Gastroesophageal sphincter (tissue), 4 donors: ENCODE measurements around the gene DCT. TPM values are rescaled to one million over a fixed set of nuclear protein-coding genes. Genes with fewer than 3 reads are reported as not detected.
A peak's percentile ranks its signal among the peaks of the same experiment; 100 is the strongest.
"Not testable (repeated sequence)": the region's sequence is repeated elsewhere in the genome, so short reads cannot be mapped to it uniquely, and the experiment has no call there.

Experiments used
- ATAC-seq: fragments of 150-250 bp; one replicate; pipeline ENCODE4 v1.9.1; 2016; ENCODE audit warnings: mild to moderate bottlenecking, moderate library complexity
- H3K27ac ChIP-seq, 4 donors: fragments of 200-600 bp; sonication (generic) in 3 of 4; 1 replicate in 3 of 4; 2 replicates in 1 of 4; pipeline ENCODE4 v1.5.1; 2016 to 2019
- H3K27me3 ChIP-seq: fragments of 200-600 bp; sonication (generic); one replicate; pipeline ENCODE4 v1.5.1; 2019
- H3K36me3 ChIP-seq, 2 donors: fragments of 200-600 bp; sonication (generic); one replicate each; pipeline ENCODE4 v1.5.1; 2019; ENCODE audit warnings: control low read depth in 1 of 2
- H3K4me1 ChIP-seq, 3 donors: fragments of 200-600 bp; sonication (generic); 1 replicate in 2 of 3; 2 replicates in 1 of 3; pipeline ENCODE4 v1.5.1; 2016 to 2019; ENCODE audit warnings: control low read depth in 2 of 3
- H3K4me3 ChIP-seq, 2 donors: fragments of 200-600 bp; sonication (generic); one replicate each; pipeline ENCODE4 v1.5.1; 2019; ENCODE audit warnings: mild to moderate bottlenecking in 1 of 2, moderate library complexity in 1 of 2
- H3K9me3 ChIP-seq, 3 donors: fragments of 200-600 bp; sonication (generic); one replicate each; pipeline ENCODE4 v1.5.1; 2017 to 2019; ENCODE audit warnings: control low read depth in 2 of 3
- CTCF ChIP-seq, 4 experiments: fragments of 200-600 bp in 2 of 4; fragments of 450-650 bp in 2 of 4; sonication (generic) in 1 of 4; IDR thresholded peaks; one replicate each; pipeline ENCODE4 v1.5.1; 2017 to 2019; ENCODE audit warnings: antibody characterized with exemption in 4 of 4, mild to moderate bottlenecking in 2 of 4, moderate library complexity in 2 of 4
- EP300 ChIP-seq: sonication (generic); formaldehyde crosslinking; IDR thresholded peaks from one replicate; pipeline ENCODE4 v1.6.1; 2017; ENCODE audit warnings: antibody characterized with exemption, mild to moderate bottlenecking
- POLR2A ChIP-seq, 2 donors: fragments of 450-650 bp; IDR thresholded peaks; one replicate each; pipeline ENCODE4 v1.6.1; 2017; ENCODE audit warnings: antibody characterized with exemption in 2 of 2, mild to moderate bottlenecking in 2 of 2, moderate library complexity in 1 of 2
- POLR2AphosphoS5 ChIP-seq: sonication (generic); formaldehyde crosslinking; IDR thresholded peaks from one replicate; pipeline ENCODE4 v1.6.1; 2017; ENCODE audit warnings: antibody characterized with exemption
- WGBS, 2 donors: methylation state at CpG; one replicate each; pipeline ENCODE4 v1.1.5; 2018; ENCODE audit warnings: low coverage in 1 of 2; 5-methylcytosine and 5-hydroxymethylcytosine counted together
- total RNA-seq, 4 donors: library from RNA; depleted of rRNA; stranded (reverse); fragments of >200 nt; gene quantifications; one replicate each; pipeline ENCODE4 v1.1.0, GENCODE V29; 2016

DCT gene
- total RNA-seq, 4 donors from 2014 or later, result 0.13 to 0.31 (median 0.21) TPM

GRCh38 chr13:94503851-94504250 is 24.4 kb upstream of the DCT start:
- TF ChIP-seq CTCF (IDR thresholded peaks at IDR 0.05), result no peak
- no peak for TF ChIP-seq POLR2AphosphoS5
- no peak for TF ChIP-seq POLR2A (IDR thresholded peaks at IDR 0.05)
- TF ChIP-seq EP300, result no peak
- Histone ChIP-seq H3K4me1 (no peaks in the 10 kb centered on the region), H3K9me3 (peaks cover 0 to 3% (median 0%) of the 10 kb centered on the region in 3 donors), H3K27ac (no peak overlapping the region), H3K36me3 (no peaks in the 10 kb centered on the region), H3K27me3 (no peaks in the 10 kb centered on the region), H3K4me3 (no peak overlapping the region)
- ATAC-seq, result no peak

- not testable (repeated sequence) for H3K36me3 ChIP-seq, ATAC-seq, H3K4me3 ChIP-seq, H3K4me1 ChIP-seq, H3K27me3 ChIP-seq, H3K27ac ChIP-seq
- H3K9me3 ChIP-seq, result peaks cover 0 to 12% (median 0%) of the 10 kb centered on the region in 3 donors
- WGBS, 2 donors, result 94 to 100% methylated on average over 3 of the region's 4 CpGs
Measured at GRCh38 chr13:94498831-94499230, 19.3 kb upstream of the DCT start.

GRCh38 chr13:94495806-94496205 is 16.3 kb upstream of the DCT start:
- no peaks in the 10 kb centered on the region for H3K36me3 ChIP-seq
- H3K9me3 ChIP-seq, result peaks cover 0 to 12% (median 0%) of the 10 kb centered on the region in 3 donors
- no peak overlapping the region for H3K27ac ChIP-seq
- TF ChIP-seq EP300, result no peak
- TF ChIP-seq POLR2AphosphoS5, result no peak
- TF ChIP-seq POLR2A (IDR thresholded peaks at IDR 0.05), result no peak
- no peaks in the 10 kb centered on the region for H3K4me1 ChIP-seq
- ATAC-seq, result no peak
- 78 to 93% methylated on average over 3 of the region's 3 CpGs for WGBS, 2 donors
- no peak overlapping the region for H3K4me3 ChIP-seq
- H3K27me3 ChIP-seq, result no peaks in the 10 kb centered on the region

GRCh38 chr13:94494026-94494425 is 14.5 kb upstream of the DCT start:
- TF ChIP-seq POLR2AphosphoS5, result no peak
- H3K36me3 ChIP-seq, result no peaks in the 10 kb centered on the region
- WGBS, 2 donors, result 26 to 33% methylated on average over 2 of the region's 2 CpGs
- no peaks in the 10 kb centered on the region for H3K27me3 ChIP-seq
- no peak overlapping the region for H3K27ac ChIP-seq
- peaks cover 0 to 11% (median 0%) of the 10 kb centered on the region in 3 donors for H3K9me3 ChIP-seq
- H3K4me3 ChIP-seq, result no peak overlapping the region
- no peak for ATAC-seq
- H3K4me1 ChIP-seq, result no peaks in the 10 kb centered on the region

- Histone ChIP-seq H3K9me3 (no peaks in the 10 kb centered on the region), H3K4me3 (no peak overlapping the region), H3K27ac (no peak overlapping the region), H3K36me3 (no peaks in the 10 kb centered on the region), H3K27me3 (no peaks in the 10 kb centered on the region), H3K4me1 (no peaks in the 10 kb centered on the region)
- no peak for TF ChIP-seq EP300
- no peak for TF ChIP-seq CTCF (IDR thresholded peaks at IDR 0.05)
- TF ChIP-seq POLR2A (IDR thresholded peaks at IDR 0.05), result no peak
- TF ChIP-seq POLR2AphosphoS5, result no peak
- 52% methylated on average over 2 of the region's 2 CpGs; no CpG with 5 or more reads in 1 of the 2 donors for WGBS, 2 donors
- no peak for ATAC-seq
Measured at GRCh38 chr13:94487043-94487442, 7.6 kb upstream of the DCT start.

- no peaks in the 10 kb centered on the region for H3K36me3 ChIP-seq
- TF ChIP-seq POLR2A (IDR thresholded peaks at IDR 0.05) (no peak), CTCF (IDR thresholded peaks at IDR 0.05) (no peak), EP300 (no peak), POLR2AphosphoS5 (no peak)
- no peaks in the 10 kb centered on the region for H3K9me3 ChIP-seq
- H3K27me3 ChIP-seq, result no peaks in the 10 kb centered on the region
- H3K4me1 ChIP-seq, result no peaks in the 10 kb centered on the region
- H3K4me3 ChIP-seq, result no peak overlapping the region
- 50 to 59% methylated on average over 5 of the region's 5 CpGs for WGBS, 2 donors
- H3K27ac ChIP-seq, result no peak overlapping the region
- peak; percentile 22 for ATAC-seq
Measured at GRCh38 chr13:94483970-94484369, 4.5 kb upstream of the DCT start.

GRCh38 chr13:94481941-94482340 is 2.5 kb upstream of the DCT start:
- WGBS, 2 donors, result 56 to 69% methylated on average over 7 of the region's 7 CpGs
- Histone ChIP-seq H3K27ac (no peak overlapping the region), H3K4me3 (no peak overlapping the region)

More at GRCh38 chr13:94481941-94482340, 2.5 kb upstream of the DCT start:
- Histone ChIP-seq H3K27me3 (no peaks in the 10 kb centered on the region), H3K9me3 (no peaks in the 10 kb centered on the region), H3K4me1 (no peaks in the 10 kb centered on the region), H3K36me3 (no peaks in the 10 kb centered on the region)
- ATAC-seq, result no peak
- TF ChIP-seq EP300 (no peak), POLR2A (IDR thresholded peaks at IDR 0.05) (no peak), POLR2AphosphoS5 (no peak), CTCF (IDR thresholded peaks at IDR 0.05) (no peak)
